ENCODE results near the gene LIPF. TPM values are rescaled to one million over a fixed set of nuclear protein-coding genes. Genes with fewer than 3 reads are reported as not detected.

LIPF gene
- total RNA-seq, 1 donor from 2014 or later, result not detected

GRCh38 chr10:88680958-88681357 is 16.7 kb downstream of the LIPF start:
- no peak overlapping the region for H3K4me3 ChIP-seq (ENCODE audit: low read depth, low read length)
- no peaks in the 10 kb centered on the region for H3K27me3 ChIP-seq (ENCODE audit: control insufficient read depth, insufficient read depth, low read length)
- H3K36me3 ChIP-seq (ENCODE audit: control insufficient read depth, insufficient read depth, low read length), result no peaks in the 10 kb centered on the region
- DNase-seq (ENCODE audit: low read depth), result no peak
- no peak for TF ChIP-seq CTCF (IDR thresholded peaks at IDR 0.05; ENCODE audit: insufficient read depth, low read length, poor library complexity, severe bottlenecking)

- H3K4me3 ChIP-seq (ENCODE audit: low read depth, low read length), result no peak overlapping the region
- no peak for DNase-seq (ENCODE audit: low read depth)
- no peaks in the 10 kb centered on the region for H3K36me3 ChIP-seq (ENCODE audit: control insufficient read depth, insufficient read depth, low read length)
- H3K27me3 ChIP-seq (ENCODE audit: control insufficient read depth, insufficient read depth, low read length), result no peaks in the 10 kb centered on the region
- TF ChIP-seq CTCF (IDR thresholded peaks at IDR 0.05; ENCODE audit: insufficient read depth, low read length, poor library complexity, severe bottlenecking), result no peak
These were observed 18.2 kb downstream of the LIPF start for GRCh38 chr10:88682491-88682890.

- Histone ChIP-seq H3K27me3 (ENCODE audit: control insufficient read depth, insufficient read depth, low read length) (no peaks in the 10 kb centered on the region), H3K36me3 (ENCODE audit: control insufficient read depth, insufficient read depth, low read length) (no peaks in the 10 kb centered on the region), H3K4me3 (ENCODE audit: low read depth, low read length) (no peak overlapping the region)
- TF ChIP-seq CTCF (IDR thresholded peaks at IDR 0.05; ENCODE audit: insufficient read depth, low read length, poor library complexity, severe bottlenecking), result peak; percentile 80
- no peak for DNase-seq (ENCODE audit: low read depth)
These were observed 23.7 kb downstream of the LIPF start for GRCh38 chr10:88687853-88688467.

DNA sequence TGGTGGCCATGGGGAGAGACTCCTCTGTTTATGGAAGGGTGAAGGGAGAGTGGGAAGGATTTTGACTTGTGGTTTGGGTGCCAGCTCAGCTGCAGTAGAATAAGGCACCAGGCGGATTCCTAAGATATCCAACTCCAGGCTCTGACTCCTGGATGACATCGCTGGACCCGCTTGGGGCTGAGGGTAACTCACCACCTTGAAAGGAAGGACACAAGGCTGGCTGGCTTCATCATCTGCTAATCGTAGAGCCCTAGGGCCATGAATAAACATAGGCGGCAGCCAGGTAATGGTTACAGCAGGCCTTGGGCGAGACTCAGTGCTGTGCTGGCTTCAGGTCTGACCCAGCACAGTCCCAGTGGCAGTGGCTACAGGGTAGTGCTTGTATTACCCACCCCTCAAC is 25.1 kb downstream of the LIPF start:
- Histone ChIP-seq H3K27me3 (ENCODE audit: control insufficient read depth, insufficient read depth, low read length) (no peaks in the 10 kb centered on the region), H3K4me3 (ENCODE audit: low read depth, low read length) (no peak overlapping the region), H3K36me3 (ENCODE audit: control insufficient read depth, insufficient read depth, low read length) (no peaks in the 10 kb centered on the region)
- no peak for DNase-seq (ENCODE audit: low read depth)
- TF ChIP-seq CTCF (IDR thresholded peaks at IDR 0.05; ENCODE audit: insufficient read depth, low read length, poor library complexity, severe bottlenecking), result no peak

GRCh38 chr10:88693392-88694020 is 29.3 kb downstream of the LIPF start:
- no peak for DNase-seq (ENCODE audit: low read depth)
- H3K27me3 ChIP-seq (ENCODE audit: control insufficient read depth, insufficient read depth, low read length), result no peaks in the 10 kb centered on the region
- H3K4me3 ChIP-seq (ENCODE audit: low read depth, low read length), result no peak overlapping the region
- TF ChIP-seq CTCF (IDR thresholded peaks at IDR 0.05; ENCODE audit: insufficient read depth, low read length, poor library complexity, severe bottlenecking), result peak; percentile 15
- H3K36me3 ChIP-seq (ENCODE audit: control insufficient read depth, insufficient read depth, low read length), result no peaks in the 10 kb centered on the region
